Measurements from ENCODE around the gene PTGDR. TPM values are rescaled to one million over a fixed set of nuclear protein-coding genes. Genes with fewer than 3 reads are reported as not detected.

PTGDR gene, protein sequence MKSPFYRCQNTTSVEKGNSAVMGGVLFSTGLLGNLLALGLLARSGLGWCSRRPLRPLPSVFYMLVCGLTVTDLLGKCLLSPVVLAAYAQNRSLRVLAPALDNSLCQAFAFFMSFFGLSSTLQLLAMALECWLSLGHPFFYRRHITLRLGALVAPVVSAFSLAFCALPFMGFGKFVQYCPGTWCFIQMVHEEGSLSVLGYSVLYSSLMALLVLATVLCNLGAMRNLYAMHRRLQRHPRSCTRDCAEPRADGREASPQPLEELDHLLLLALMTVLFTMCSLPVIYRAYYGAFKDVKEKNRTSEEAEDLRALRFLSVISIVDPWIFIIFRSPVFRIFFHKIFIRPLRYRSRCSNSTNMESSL
- 0.17 TPM for polyA plus RNA-seq (2013, experiment 1 of 2; ENCODE audit: insufficient read length)
- 0.13 TPM for polyA plus RNA-seq (2013, experiment 2 of 2; ENCODE audit: insufficient read length)

DNA sequence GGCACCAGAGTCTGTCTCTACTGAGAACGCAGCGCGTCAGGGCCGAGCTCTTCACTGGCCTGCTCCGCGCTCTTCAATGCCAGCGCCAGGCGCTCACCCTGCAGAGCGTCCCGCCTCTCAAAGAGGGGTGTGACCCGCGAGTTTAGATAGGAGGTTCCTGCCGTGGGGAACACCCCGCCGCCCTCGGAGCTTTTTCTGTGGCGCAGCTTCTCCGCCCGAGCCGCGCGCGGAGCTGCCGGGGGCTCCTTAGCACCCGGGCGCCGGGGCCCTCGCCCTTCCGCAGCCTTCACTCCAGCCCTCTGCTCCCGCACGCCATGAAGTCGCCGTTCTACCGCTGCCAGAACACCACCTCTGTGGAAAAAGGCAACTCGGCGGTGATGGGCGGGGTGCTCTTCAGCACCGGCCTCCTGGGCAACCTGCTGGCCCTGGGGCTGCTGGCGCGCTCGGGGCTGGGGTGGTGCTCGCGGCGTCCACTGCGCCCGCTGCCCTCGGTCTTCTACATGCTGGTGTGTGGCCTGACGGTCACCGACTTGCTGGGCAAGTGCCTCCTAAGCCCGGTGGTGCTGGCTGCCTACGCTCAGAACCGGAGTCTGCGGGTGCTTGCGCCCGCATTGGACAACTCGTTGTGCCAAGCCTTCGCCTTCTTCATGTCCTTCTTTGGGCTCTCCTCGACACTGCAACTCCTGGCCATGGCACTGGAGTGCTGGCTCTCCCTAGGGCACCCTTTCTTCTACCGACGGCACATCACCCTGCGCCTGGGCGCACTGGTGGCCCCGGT is at the start of gene PTGDR:
PTGDR (plus strand) TSS at position 198 of the 778 bp plus-strand sequence; CDS start at position 315, 117 bp downstream.
- DNase-seq: peak; percentile 22

DNA sequence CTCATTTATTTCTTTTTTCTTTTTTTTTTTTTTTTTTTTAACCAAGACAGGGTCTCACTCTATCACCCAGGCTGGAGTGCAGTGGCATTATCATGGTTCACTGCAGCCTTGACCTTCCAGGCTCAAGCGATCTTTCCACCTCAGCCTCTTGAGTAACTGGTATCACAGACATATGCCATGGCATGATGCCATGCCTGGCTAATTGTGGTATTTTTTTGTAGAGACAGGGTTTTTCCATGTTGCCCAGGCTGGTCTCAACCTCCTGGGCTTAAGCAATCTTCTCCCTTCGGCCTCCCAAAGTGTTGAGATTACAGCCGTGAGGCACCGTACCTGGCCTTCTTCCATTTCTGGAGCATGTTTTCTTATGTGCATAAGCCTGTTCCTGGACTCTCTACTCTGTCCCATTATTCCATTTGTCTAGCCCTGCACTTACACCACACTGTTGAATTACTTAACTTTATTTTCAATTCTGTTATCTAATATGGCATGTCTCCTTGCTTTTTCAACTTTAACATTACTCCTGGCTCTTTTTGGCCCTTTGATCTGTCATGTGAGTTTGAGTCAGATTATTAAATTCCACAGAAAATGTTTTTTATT is 47.9 kb upstream of the PTGDR start:
- no peak for DNase-seq

DNA sequence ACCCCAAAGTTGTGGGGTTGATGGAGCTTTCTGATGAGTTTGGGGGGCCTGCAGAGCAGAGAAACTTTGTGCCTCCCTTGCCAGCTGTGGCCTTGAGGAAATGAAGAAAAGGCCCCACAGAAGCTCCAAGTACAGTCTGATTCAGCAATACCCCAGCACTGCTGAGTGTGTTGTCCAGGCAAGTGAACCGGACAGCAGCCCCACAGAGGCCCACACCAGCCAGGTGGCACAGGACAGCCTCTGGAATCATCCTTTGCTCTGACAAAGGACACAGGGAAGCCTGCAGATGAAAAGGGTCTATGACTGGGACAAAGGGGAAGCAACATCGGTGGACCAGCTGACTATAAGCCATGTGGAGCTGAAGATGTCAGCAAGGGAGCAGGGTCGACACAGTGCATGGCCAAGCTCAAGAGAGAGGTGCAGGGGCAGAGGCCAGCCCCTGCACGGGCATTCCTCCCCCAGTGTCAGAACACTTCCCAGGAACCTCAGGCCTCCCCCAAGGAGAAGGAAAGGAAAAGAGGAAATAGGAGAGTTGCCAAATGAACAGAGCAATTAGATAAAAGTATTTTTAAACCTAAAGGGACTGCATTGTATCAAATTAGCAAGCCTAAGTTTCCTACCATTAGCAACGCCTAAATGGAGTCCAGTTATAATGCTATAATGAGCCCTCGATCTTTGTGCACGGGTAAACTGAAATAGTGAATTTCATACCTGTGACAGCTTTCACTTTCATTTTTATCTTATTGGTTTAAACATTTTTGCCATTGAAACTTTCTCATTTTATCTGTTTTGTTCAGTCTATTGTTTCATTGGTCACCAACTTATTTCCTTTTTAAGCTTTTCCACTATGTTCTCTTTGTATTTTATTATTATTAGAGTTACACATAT is 46.3 kb upstream of the PTGDR start:
- DNase-seq: no peak

DNA sequence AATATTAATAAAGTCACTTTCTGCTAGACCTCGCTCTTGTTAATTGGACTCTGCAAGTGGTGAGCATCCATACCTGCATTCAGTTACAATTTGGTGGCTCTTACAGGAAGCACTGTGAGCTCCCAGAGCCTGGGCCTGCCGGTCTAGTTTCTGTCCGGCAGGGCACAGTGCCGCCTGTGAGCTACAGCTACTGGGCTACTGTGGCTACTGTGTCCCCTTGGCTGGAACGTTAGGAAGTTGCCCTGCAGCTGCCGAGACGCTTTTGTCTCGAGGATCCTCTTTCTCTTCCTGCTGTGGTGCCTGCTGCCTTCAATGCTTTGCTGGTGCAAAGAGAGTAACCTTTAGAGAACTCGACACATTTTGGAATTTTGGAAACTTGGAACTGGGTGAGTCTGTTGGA is 44.6 kb upstream of the PTGDR start:
- DNase-seq: no peak

DNA sequence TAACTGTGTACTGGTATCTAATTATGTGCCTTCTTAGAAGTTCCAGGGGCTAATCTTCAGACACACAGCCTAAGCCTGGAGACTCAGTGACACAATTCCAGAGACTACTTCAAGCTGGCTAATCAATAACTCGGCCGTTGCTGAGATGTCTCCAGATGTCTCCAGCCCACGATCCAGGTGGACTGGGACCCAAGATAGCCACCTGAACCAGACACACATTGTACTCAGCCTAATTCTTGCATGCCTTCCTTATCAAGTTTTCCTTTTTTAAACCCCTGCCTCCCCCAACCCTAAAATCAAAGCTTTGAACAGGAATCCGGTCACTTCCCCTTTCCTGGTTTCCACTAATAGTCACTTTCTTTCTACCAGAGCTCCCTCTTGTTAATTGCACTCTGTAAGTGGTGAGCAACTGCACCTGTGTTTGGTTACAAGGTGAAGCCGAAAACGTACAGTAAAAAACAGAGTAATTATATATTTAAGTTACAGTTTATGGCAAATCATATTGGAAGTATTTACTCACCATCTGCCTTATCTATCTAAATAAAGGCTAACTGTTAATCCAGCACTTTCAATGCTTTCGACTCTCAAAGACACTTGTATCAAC is 39.8 kb upstream of the PTGDR start:
- no peak for DNase-seq

DNA sequence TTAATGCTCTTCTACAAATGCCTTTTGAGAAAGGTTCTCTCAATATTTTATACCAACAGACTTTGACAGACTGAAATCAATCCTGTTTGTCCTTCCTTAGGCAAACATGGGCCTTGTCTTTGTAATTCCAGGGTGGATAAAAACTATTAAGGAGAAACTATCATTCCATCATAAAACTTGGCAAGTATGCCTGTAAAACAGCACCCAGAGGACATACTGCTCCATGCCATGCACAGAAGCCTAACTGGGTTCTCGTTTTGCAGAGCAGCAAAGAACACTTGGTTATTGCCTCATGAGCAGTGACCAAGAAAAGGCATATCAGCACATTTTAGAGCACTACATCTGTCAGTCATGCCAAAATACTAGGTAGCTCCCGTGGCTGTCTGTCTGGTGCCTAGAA is 33.8 kb upstream of the PTGDR start:
- DNase-seq: no peak

DNA sequence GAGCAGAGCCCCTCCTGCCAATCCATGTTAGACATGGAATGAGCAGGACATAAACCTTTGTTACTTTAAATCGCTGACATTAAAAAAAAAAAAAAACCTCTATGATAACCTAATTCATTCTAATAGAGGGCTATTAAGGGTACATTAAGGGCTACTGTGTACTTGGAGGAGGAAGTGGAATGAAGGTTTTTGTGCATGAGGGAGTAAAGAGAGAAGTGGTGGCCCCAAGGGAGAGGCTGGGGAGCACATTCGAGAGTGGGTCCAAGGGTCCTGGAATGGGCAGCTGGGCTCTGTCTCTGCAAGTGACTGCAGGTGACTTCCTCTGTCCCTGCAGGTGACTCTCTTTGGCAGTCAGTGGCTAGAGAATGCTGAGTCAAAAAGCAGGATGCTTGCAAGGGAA is 32.1 kb upstream of the PTGDR start:
- no peak for DNase-seq

DNA sequence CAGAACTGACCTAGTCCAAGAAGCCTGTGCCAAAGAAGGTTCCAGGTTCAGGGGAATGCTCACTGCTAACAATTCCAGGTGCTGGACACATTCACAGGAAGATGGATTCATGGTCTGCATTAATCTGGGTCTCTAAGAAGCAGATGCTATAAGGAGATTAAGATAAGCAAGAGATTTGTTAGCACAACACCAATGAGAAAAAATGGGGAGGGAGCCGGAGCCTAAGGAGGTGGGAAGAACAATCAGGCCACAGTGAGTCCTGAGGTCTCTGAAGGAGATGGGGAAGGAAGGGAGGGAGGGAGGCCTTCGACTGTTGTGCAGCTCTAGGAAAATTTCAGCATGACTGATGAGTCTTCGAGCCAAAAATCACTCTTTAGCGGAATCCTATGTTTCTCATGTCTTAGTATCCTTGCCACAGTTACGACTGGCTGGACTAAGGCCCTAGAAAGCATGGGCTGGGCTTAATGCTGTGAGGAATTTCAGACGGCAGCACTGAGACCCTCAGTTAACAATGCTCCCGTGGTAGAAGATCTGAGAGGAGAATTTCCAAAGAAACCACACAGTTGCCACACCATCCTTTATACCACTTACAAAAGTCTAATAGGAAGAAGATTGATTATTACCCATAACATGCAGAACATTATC is 31.5 kb upstream of the PTGDR start:
- no peak for DNase-seq

DNA sequence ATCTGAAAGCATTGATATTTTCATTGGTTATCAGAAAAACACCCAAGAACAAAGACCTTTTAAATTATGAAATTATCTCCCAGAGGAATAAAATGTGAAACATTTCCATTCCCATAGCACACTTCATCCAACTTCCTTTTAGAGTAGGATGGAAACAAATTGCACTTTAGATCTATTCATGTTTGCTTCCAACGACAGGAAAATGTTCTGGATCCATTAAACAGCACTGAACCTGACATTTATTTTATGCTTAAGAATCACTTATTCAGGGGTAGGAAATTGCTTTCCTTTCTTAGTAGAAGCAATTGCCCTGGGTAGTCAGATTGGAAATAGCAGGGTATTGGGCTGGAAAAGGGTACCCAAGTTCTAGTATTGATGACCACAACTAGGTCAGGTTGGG is 28.8 kb upstream of the PTGDR start:
- DNase-seq: no peak

DNA sequence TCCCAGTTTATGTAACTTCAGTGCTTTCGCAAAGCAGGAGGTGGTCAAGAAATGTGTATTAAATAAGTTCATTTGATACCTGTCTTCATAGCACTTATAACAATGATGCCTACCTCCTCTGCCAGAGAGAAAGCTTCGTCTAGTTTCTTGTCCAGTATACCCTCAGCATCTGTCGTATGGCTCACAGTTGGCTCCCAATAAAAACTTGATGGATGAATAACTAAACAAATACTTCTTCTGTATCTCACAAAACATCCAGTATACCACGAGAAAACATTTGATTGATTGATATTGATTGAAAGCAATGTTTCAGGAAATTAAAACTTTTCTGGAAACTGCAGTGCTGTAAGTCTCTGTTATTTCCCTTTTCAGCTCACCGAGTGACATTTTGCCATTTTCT is 26.9 kb upstream of the PTGDR start:
- DNase-seq: no peak

DNA sequence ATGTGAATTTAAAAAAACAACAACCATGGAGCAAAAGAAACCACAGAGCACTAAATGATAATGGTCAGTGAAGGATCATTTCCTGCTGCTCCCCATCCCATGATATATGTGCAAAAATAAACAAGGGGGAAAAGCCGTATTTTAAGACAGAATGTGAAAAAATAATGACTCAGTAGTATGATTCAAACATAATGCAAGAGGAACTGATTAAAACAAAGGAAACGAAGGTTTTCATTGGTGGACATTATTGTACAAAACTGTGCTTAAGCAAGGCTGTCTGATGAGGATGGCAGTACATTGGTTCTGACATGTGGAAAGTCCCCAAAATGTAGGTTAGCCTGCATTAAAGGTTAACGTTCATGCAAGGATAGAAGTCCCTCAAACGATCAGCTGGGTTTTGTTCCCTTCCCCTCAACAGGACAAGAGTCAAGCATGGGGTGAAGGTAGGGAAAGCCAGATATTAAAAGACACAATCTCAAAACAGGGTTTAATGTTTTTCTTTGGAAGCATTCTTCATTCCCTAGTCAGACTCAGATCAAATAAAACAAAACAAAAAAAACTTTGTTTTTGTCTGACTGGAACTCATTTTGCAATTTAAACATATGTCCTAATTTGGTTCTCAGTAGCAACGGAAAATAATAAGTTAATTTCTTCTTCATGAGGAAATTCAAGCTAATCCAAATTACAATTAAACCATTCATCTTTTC is 26.3 kb upstream of the PTGDR start:
- DNase-seq: peak; percentile 87

DNA sequence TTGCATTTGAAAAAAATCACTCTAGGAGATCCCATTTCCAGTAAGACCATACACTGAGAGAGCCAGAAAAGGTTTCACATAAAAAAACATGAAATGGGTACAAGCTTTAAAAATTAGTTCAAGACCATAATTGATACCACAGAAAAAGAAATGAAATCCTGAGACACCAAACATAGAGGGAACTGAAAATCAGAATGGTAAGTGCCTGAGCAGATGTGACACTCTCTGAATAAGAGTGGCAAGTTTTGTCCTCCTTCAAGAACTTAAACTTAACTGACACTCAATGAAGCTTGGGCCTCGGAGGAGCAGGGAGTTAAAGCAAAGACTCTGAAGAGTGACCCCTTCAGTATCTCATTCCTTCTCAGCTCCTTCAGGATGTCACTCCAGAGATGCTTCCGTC is 23.2 kb upstream of the PTGDR start:
- DNase-seq: no peak

DNA sequence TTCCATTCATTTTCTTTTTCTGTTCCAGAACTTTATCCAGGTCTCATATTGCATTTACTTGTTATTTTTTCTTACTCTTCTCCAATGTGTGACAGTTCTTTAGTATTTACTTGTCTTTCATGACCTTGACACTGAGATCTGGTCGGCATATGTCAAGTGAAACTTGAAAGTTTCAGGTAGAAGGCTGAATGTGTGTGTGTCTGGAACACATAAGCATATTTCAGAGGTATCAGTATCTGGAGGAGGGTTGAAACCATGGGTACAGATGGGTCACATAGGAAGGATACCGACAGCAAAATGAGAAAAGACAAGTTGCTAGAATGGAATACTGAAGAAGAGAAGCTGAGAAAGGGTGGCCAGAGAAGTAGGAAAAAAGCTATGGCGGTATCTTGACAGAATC is 22.5 kb upstream of the PTGDR start:
- no peak for DNase-seq

DNA sequence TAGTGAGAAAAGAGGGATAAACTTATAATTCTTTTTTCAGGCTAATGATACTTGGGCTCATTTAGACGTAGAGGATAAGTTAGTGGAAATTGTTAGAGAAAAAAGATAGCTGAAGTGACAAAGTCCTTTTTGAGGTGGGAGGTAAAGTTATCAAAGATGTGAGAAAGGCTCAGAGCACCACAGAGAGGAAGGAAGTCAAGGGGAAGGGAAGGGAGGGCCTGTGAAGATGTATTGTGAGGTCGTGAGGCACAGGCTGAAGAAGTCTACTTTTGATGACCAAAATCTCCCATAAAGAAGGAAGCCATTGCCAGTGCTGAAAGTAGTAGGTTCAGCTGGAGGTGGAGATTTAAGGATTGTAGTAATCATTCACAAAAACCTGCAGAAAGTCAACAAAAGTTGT is 19.4 kb upstream of the PTGDR start:
- no peak for DNase-seq

DNA sequence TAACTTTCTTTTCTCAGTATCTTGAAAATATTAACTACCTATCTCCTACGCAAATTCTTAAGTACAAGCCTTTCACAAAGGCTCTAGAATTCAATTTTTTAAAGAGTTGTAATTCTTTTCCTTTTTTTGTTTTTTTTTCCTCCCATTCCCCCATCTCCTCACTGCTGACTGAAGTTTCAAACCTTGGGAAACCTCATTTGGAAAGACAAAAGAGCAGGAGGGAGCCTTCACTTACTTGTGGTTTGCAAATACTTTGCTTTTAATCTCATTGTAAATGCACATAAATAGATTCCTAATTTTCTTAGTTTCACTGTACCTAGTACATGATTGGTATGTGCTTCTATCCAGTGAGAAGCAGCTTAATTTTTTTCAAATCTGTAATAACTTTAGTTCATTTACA is 15.8 kb upstream of the PTGDR start:
- no peak for DNase-seq

DNA sequence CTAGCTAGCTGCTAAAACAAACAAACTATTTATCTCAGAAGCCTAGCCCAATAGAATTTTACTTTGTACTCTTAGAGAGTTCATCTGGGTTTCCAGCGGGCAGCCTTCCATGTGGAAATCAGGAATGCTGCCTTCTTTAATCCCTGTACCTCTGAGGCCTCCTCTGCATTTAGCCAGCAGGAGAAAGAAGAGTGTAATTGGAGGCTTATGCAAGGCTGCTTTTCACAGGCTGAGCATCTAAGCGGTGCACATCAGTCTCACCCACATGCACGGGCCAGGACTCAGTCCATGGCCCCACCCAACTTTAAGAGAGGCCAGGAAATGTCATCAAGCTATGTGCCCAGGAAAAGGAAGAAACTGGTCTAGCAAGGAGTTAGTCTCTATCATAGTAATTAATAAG is 14.0 kb upstream of the PTGDR start:
- DNase-seq: no peak

DNA sequence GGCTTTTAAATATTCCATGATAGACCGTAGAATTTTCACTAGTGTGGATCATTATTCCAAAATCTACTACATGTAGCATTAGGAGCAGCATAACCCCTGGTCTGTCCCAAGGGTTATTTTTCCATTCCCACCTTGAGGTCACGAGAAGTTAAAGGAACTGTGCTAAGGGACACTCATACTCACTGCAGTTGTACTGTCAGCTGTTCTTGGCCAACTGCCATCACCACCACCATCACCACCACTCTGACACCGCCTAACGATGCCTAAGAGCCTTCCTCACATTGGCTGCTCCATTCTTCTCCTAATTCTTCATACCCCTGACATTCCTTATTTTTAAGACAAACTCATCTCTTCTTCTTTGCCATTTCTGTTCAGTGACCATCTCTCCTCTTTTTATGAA is 13.4 kb upstream of the PTGDR start:
- no peak for DNase-seq

DNA sequence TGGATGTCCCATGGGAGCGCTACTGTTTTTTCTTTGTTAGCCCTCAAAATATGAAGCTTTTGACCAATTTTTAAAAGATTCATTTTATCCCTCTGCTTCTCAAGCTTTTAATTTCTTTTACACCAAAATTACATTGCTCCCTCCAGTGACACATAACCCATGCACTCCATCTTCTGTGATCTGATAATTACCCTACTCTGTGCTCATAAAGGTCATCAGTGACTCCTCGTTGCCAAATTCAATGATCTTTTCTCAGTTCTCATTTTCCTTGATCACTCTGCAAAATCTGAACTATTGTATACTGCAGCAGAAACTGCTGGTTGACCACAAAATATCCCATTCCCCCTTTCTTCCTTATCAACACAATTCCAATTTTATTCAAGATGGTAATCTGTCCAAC is 8.7 kb upstream of the PTGDR start:
- no peak for DNase-seq

DNA sequence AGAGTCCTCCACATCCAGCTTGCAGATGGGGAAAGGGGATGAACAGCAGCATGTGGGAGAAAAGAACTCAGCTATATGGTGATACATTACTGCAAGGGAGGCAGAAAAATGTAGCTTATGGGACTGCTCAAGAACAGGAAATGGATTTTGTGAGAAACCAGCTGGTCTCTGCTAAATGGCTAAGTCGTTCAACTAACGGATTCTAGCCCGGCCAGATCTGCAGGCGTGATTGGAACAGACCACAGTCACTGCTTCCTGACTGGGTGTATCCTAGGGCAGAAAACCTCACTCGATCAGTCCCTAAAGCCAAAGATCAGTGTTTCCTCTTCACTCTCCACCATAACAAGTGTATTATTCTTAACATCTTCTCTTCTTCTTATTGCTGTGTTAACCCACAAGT is 8.1 kb upstream of the PTGDR start:
- DNase-seq: no peak

DNA sequence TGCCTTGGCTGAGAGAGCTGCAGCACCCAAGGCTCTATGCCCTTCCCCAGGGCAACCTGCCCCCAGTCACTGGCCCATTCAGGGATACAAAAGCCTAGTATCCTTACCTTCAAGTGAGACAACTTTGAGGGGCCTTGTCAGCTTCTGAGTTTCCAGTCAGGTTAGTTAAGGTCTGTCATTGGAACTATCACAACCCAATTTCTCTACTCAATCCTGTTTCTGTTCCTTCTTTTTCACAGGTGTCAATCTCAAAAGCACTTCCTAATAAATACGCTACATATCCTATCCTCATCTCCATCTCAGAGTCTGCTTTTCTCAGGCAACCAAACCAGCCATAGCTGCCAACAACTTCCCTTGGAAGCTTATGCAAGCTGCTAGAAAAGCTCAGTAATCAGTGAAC is 4.9 kb upstream of the PTGDR start:
- no peak for DNase-seq

DNA sequence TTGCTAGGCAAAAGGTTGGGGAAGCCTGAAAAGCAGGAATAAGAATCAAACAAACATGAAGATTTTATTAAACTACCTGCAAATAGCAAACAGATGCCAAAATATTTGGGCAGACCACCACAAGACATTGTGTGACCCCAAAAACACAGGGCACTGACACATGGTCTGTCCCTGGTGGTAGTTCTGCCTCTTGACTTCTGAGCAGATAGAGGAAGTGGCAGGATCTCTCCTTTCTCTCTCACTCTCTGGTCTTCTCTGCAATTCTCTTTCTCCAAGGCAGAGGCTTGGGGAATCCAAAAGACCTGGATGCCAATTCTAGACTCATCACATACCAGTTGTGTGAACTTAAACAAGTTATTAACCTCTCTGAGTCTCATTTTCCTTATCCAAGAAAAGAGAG is 4.3 kb upstream of the PTGDR start:
- no peak for DNase-seq

All from fibroblast of skin of back (primary cell).